ENCODE data around the gene WDTC1.
A peak's percentile ranks its signal among the peaks of the same experiment; 100 is the strongest.

Gene WDTC1

GRCh38 chr1:27338751-27339150 lies 104.3 kb downstream of the WDTC1 start:
- DNase-seq: no peak

- no peak for DNase-seq
Measured at GRCh38 chr1:27339213-27339612, 104.8 kb downstream of the WDTC1 start.

- DNase-seq: peak; percentile 71
Measured at GRCh38 chr1:27341525-27342252, 107.3 kb downstream of the WDTC1 start, which contains the start of gene SYTL1. Gene SYTL1 (plus strand): TSS chr1:27342022. CDS start chr1:27345335, 3,313 bp downstream.

GRCh38 chr1:27342391-27342777 lies 108.0 kb downstream of the WDTC1 start:
- no peak for DNase-seq

- peak; percentile 75 for DNase-seq
Measured at GRCh38 chr1:27342778-27343638, 108.6 kb downstream of the WDTC1 start.

- DNase-seq: no peak
Measured at GRCh38 chr1:27343639-27344025, 109.2 kb downstream of the WDTC1 start.

- DNase-seq: no peak
Measured at GRCh38 chr1:27345272-27345671, 110.8 kb downstream of the WDTC1 start.

- no peak for DNase-seq
Measured at GRCh38 chr1:27346357-27346756, 111.9 kb downstream of the WDTC1 start.

- DNase-seq: no peak
Measured at GRCh38 chr1:27346991-27347624, 112.7 kb downstream of the WDTC1 start.

GRCh38 chr1:27348861-27349783 lies 114.7 kb downstream of the WDTC1 start:
- DNase-seq: peak; percentile 78

GRCh38 chr1:27349784-27350662 lies 115.6 kb downstream of the WDTC1 start:
- DNase-seq: peak; percentile 78

GRCh38 chr1:27350663-27351540 lies 116.5 kb downstream of the WDTC1 start:
- DNase-seq: no peak

GRCh38 chr1:27351541-27352107 lies 117.2 kb downstream of the WDTC1 start:
- no peak for DNase-seq

- DNase-seq: no peak
Measured at GRCh38 chr1:27353166-27353565, 118.7 kb downstream of the WDTC1 start.

- no peak for DNase-seq
Measured at GRCh38 chr1:27353629-27354028, 119.2 kb downstream of the WDTC1 start.

- DNase-seq: no peak
Measured at GRCh38 chr1:27355683-27356082, 121.3 kb downstream of the WDTC1 start.

GRCh38 chr1:27356277-27356618 lies 121.8 kb downstream of the WDTC1 start:
- DNase-seq: no peak

GRCh38 chr1:27356619-27357280 lies 122.3 kb downstream of the WDTC1 start:
- DNase-seq: no peak

GRCh38 chr1:27357281-27358037 lies 123.0 kb downstream of the WDTC1 start:
- peak; percentile 46 for DNase-seq
